IMR-90 (cell line): ENCODE data around the gene PCSK6. TPM values are rescaled to one million over a fixed set of nuclear protein-coding genes. Genes with fewer than 3 reads are reported as not detected.

Source experiments
- ATAC-seq: fragments of 200-7000 bp; cut with Tn5 transposase; 2 replicates; pipeline ENCODE4 v1.9.1; 2020; ENCODE audit warnings: low read depth, mild to moderate bottlenecking, moderate library complexity
- BruUV-seq: library from RNA; stranded (reverse); fragments of 400-500 nt; replicated peaks from 2 replicates; lab custom pipeline; 2021; lab: Mats Ljungman, UMichigan
- CTCF ChIA-PET: fragments of 300-600 bp; formaldehyde crosslinking; extraction: SDS; loops from one replicate; lab custom pipeline; 2021; ENCODE audit warnings: antibody characterized with exemption; lab: Yijun Ruan, JAX
- POLR2A ChIA-PET: fragments of 300-600 bp; sonication (Branson Sonifier 250); formaldehyde crosslinking; loops from one replicate; lab custom pipeline; 2022; ENCODE audit warnings: antibody characterized with exemption; ENCODE audit not compliant: unreplicated experiment; lab: Charles Lee
- DNase-seq: peaks from one replicate; pipeline ENCODE4 v3.0.0; 2013
- H2AFZ ChIP-seq: replicated peaks from 2 replicates; pipeline ENCODE3; 2013; ENCODE audit warnings: low read length, mild to moderate bottlenecking; ENCODE audit not compliant: poor library complexity
- H2AK5ac ChIP-seq: 2 replicates; pipeline ENCODE4 v1.6.1; 2013; ENCODE audit warnings: low read depth, low read length, inconsistent platforms
- H2AK9ac ChIP-seq: replicated peaks from 2 replicates; pipeline ENCODE3; 2013; ENCODE audit warnings: mild to moderate bottlenecking, low read depth, low read length, moderate library complexity; ENCODE audit not compliant: poor library complexity
- H2BK120ac ChIP-seq: 2 replicates; pipeline ENCODE4 v1.6.1; 2013; ENCODE audit warnings: low read depth, low read length, inconsistent platforms
- H2BK15ac ChIP-seq: 3 replicates; pipeline ENCODE4 v1.6.1; 2013; ENCODE audit warnings: low read depth, low read length, inconsistent platforms
- H2BK20ac ChIP-seq: 2 replicates; pipeline ENCODE4 v1.6.1; 2013; ENCODE audit warnings: low read depth, mild to moderate bottlenecking, inconsistent platforms, low read length, moderate library complexity
- H2BK5ac ChIP-seq: 2 replicates; pipeline ENCODE4 v1.6.1; 2013; ENCODE audit warnings: mild to moderate bottlenecking, low read depth, low read length, inconsistent platforms; ENCODE audit not compliant: poor library complexity, severe bottlenecking
- H3K14ac ChIP-seq: replicated peaks from 2 replicates; pipeline ENCODE4 v1.6.1; 2013; ENCODE audit warnings: low read depth, low read length, inconsistent platforms
- H3K18ac ChIP-seq: 2 replicates; pipeline ENCODE4 v1.6.1; 2013; ENCODE audit warnings: low read depth, low read length, control low read depth
- H3K23ac ChIP-seq: 2 replicates; pipeline ENCODE4 v1.6.1; 2013; ENCODE audit warnings: low read depth, low read length, inconsistent platforms
- H3K27ac ChIP-seq: 2 replicates; pipeline ENCODE4 v1.5.1; 2013; ENCODE audit warnings: mild to moderate bottlenecking, control low read depth, low read length; ENCODE audit not compliant: insufficient read depth
- H3K27me3 ChIP-seq: 2 replicates; pipeline ENCODE4 v1.6.1; 2013; ENCODE audit warnings: low read length; ENCODE audit not compliant: control insufficient read depth, insufficient read depth
- H3K36me3 ChIP-seq: 2 replicates; pipeline ENCODE4 v1.6.1; 2013; ENCODE audit warnings: low read length, mixed read lengths; ENCODE audit not compliant: control insufficient read depth, insufficient read depth
- H3K4ac ChIP-seq: 2 replicates; pipeline ENCODE4 v1.6.1; 2013; ENCODE audit warnings: low read depth, low read length, inconsistent platforms
- H3K4me1 ChIP-seq: 2 replicates; pipeline ENCODE4 v1.6.1; 2013; ENCODE audit warnings: low read length, mixed read lengths; ENCODE audit not compliant: control insufficient read depth, insufficient read depth
- H3K4me2 ChIP-seq: 2 replicates; pipeline ENCODE4 v1.6.1; 2013; ENCODE audit warnings: low read depth, mild to moderate bottlenecking, control low read depth, low read length, moderate library complexity
- H3K4me3 ChIP-seq: 2 replicates; pipeline ENCODE4 v1.5.1; 2013; ENCODE audit warnings: low read depth, mild to moderate bottlenecking, control low read depth, low read length, moderate library complexity; ENCODE audit not compliant: insufficient read depth
- H3K56ac ChIP-seq: 2 replicates; pipeline ENCODE4 v1.6.1; 2013; ENCODE audit warnings: low read length, inconsistent platforms; ENCODE audit not compliant: insufficient read depth; ENCODE audit errors: extremely low read depth
- H3K79me1 ChIP-seq, 2 experiments: 2 replicates each; pipeline ENCODE4 v1.6.1; 2013; ENCODE audit warnings: low read length in 2 of 2, inconsistent platforms in 1 of 2, low read depth in 1 of 2
- H3K9ac ChIP-seq: 2 replicates; pipeline ENCODE4 v1.6.1; 2013; ENCODE audit warnings: low read depth, low read length, control low read depth
- H3K9me1 ChIP-seq: 2 replicates; pipeline ENCODE4 v1.6.1; 2013; ENCODE audit warnings: low read length, inconsistent platforms; ENCODE audit not compliant: insufficient read depth
- H3K9me3 ChIP-seq: 2 replicates; pipeline ENCODE4 v1.6.1; 2013; ENCODE audit warnings: low read length; ENCODE audit not compliant: control insufficient read depth, insufficient read depth
- H4K20me1 ChIP-seq: 2 replicates; pipeline ENCODE4 v1.6.1; 2013; ENCODE audit warnings: low read length, inconsistent platforms; ENCODE audit not compliant: insufficient read depth
- H4K5ac ChIP-seq: 2 replicates; pipeline ENCODE4 v1.6.1; 2013; ENCODE audit warnings: mild to moderate bottlenecking, low read depth, low read length, control low read depth
- H4K8ac ChIP-seq, 2 experiments: 2 replicates each; pipeline ENCODE4 v1.6.1; 2013; ENCODE audit warnings: low read depth in 2 of 2, low read length in 2 of 2, control low read depth in 1 of 2, inconsistent platforms in 1 of 2
- H4K91ac ChIP-seq: 2 replicates; pipeline ENCODE4 v1.6.1; 2013; ENCODE audit warnings: low read depth, low read length, inconsistent platforms; ENCODE audit not compliant: insufficient read depth
- BHLHE40 ChIP-seq: fragments of 150-350 bp; IDR thresholded peaks from 2 replicates; pipeline ENCODE4 v1.6.1; 2016; ENCODE audit warnings: mild to moderate bottlenecking, low read depth, low read length
- CEBPB ChIP-seq: IDR thresholded peaks from 2 replicates; pipeline ENCODE4 v1.6.1; 2012; ENCODE audit warnings: low read depth, low read length, improper control_type of control experiment
- CHD1 ChIP-seq: IDR thresholded peaks from 2 replicates; pipeline ENCODE4 v1.6.1; 2012; ENCODE audit warnings: low read depth, low read length, improper control_type of control experiment
- ELK1 ChIP-seq: fragments of 150-350 bp; IDR thresholded peaks from 2 replicates; pipeline ENCODE4 v1.6.1; 2016; ENCODE audit warnings: low read depth, mild to moderate bottlenecking, low read length, moderate library complexity, borderline replicate concordance
- FOS ChIP-seq: fragments of 150-350 bp; IDR thresholded peaks from 2 replicates; pipeline ENCODE4 v1.6.1; 2016; ENCODE audit warnings: low read depth, low read length
- MAFK ChIP-seq: IDR thresholded peaks from 2 replicates; pipeline ENCODE4 v1.6.1; 2012; ENCODE audit warnings: low read depth, low read length, improper control_type of control experiment
- MAZ ChIP-seq: IDR thresholded peaks from 2 replicates; pipeline ENCODE4 v1.6.1; 2012; ENCODE audit warnings: low read depth, mild to moderate bottlenecking, low read length, improper control_type of control experiment, moderate library complexity, borderline replicate concordance
- MXI1 ChIP-seq: IDR thresholded peaks from 2 replicates; pipeline ENCODE4 v1.6.1; 2012; ENCODE audit warnings: low read depth, mild to moderate bottlenecking, low read length, moderate library complexity, borderline replicate concordance
- NFE2L2 ChIP-seq: fragments of 150-350 bp; IDR thresholded peaks from 2 replicates; pipeline ENCODE4 v1.6.1; 2016; ENCODE audit warnings: low read depth, mild to moderate bottlenecking, low read length
- POLR2A ChIP-seq: IDR thresholded peaks from 2 replicates; pipeline ENCODE4 v1.6.1; 2012; ENCODE audit warnings: mild to moderate bottlenecking, low read depth, low read length
- RAD21 ChIP-seq: IDR thresholded peaks from 2 replicates; pipeline ENCODE4 v1.6.1; 2012; ENCODE audit warnings: low read length, improper control_type of control experiment
- RCOR1 ChIP-seq: IDR thresholded peaks from 2 replicates; pipeline ENCODE4 v1.6.1; 2012; ENCODE audit warnings: mild to moderate bottlenecking, low read length, improper control_type of control experiment; ENCODE audit not compliant: insufficient replicate concordance
- RFX5 ChIP-seq: IDR thresholded peaks from 2 replicates; pipeline ENCODE4 v1.8.0; 2012; ENCODE audit warnings: low read depth, mild to moderate bottlenecking, low read length, moderate library complexity
- SMC3 ChIP-seq: fragments of 150-350 bp; IDR thresholded peaks from 2 replicates; pipeline ENCODE4 v1.6.1; 2016; ENCODE audit warnings: low read depth, mild to moderate bottlenecking, antibody characterized with exemption, low read length, moderate library complexity
- WGBS, 2 experiments: methylation state at CpG; one replicate each; pipeline versions ENCODE4 v1.1.5 to v1.1.7; 2013; ENCODE audit warnings: missing lambda C conversion rate in 2 of 2; ENCODE audit not compliant: insufficient read length in 1 of 2; ENCODE audit errors: extremely low coverage in 2 of 2; 5-methylcytosine and 5-hydroxymethylcytosine counted together
- dilution Hi-C: fragments of 300-500 bp; cut with HindIII; formaldehyde crosslinking; loops from one replicate; pipeline ENCODE4 v1.14.3; 2018; ENCODE audit warnings: low sequenced_read_pairs; ENCODE audit not compliant: unreplicated experiment
- in situ Hi-C: fragments of 300-500 bp; cut with MboI; formaldehyde crosslinking; loops from 3 replicates; pipeline ENCODE4 v1.14.3; 2019; ENCODE audit warnings: low sequenced_read_pairs, inconsistent platforms, mixed read lengths
- intact Hi-C: fragments of 100-400 bp; cut with micrococcal nuclease; formaldehyde crosslinking; loops from 2 replicates; pipeline ENCODE4 v1.10.0; 2022
- polyA plus RNA-seq, 3 experiments: library from polyadenylated mRNA; depleted of rRNA; stranded (reverse); fragments of >200 nt; gene quantifications; 2 replicates each; pipeline ENCODE4 v1.2.3, GENCODE V29; 2012; ENCODE audit warnings: low replicate concordance in 1 of 3
- total RNA-seq: library from RNA; depleted of rRNA; stranded (reverse); fragments of >200 nt; gene quantifications from 2 replicates; pipeline ENCODE4 v1.2.3, GENCODE V29; 2012
- TF ChIP-seq, protein P1 (sequence below): conservative IDR thresholded peaks from 2 replicates; pipeline ENCODE4 v1.5.1; 2012; ENCODE audit warnings: mild to moderate bottlenecking, low read depth, low read length, improper control_type of control experiment
- TF ChIP-seq, protein P2 (sequence below): fragments of 150-350 bp; IDR thresholded peaks from 2 replicates; pipeline ENCODE4 v1.6.1; 2017; ENCODE audit warnings: mild to moderate bottlenecking, antibody characterized with exemption, low read length, low read depth

The PCSK6 gene
- total and polyA plus RNA-seq, 2 of the 4 experiments (the other 2 are of a cell fraction) = not detected

DNA sequence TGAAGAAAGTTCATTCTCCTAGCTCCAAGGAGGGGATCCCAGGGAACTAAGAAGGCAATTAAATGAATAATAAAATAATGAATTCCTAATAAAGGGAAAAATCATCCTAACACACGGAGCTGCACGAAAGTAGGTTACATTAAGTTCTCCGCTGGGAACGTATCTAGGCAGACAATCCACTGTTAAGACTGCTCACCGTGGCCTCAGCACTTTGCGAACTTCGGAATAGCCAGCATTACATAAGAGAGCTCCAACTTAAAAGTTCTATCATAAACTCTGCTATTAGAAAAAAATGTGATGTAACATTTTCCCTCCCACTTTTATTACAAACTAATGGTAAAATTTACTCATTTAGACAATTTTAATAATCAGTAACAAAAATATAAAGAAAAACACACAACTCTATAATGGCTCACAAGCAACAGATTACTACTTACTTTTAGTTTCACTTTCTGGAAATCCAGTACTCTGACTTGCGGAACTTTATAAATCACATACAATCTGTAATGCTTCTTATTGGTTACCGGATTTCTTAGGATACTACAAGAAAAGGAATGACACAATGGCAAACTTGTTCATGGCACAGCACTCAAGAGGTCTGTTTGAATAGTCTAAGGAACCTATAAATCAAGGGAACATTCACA is 202.9 kb downstream of the PCSK6 start:
- H3K4me1 ChIP-seq = no peaks in the 10 kb centered on the region
- H4K8ac ChIP-seq = no peak overlapping the region
- H2BK5ac ChIP-seq = no peak overlapping the region
- H3K27me3 ChIP-seq = no peaks in the 10 kb centered on the region
- peaks cover 31 to 42% of the 10 kb centered on the region in 2 experiments for H3K79me1 ChIP-seq
- no peak overlapping the region for H2BK15ac ChIP-seq
- dilution Hi-C loops = no loop called here
- intact Hi-C loops = no loop called here
- H4K91ac ChIP-seq = no peak overlapping the region
- no peak overlapping the region for H3K4me2 ChIP-seq
- H3K9me1 ChIP-seq = no peaks in the 10 kb centered on the region
- no peak overlapping the region for H3K14ac ChIP-seq
- POLR2A ChIA-PET = no interaction called here
- H3K9me3 ChIP-seq = no peaks in the 10 kb centered on the region
- H2BK120ac ChIP-seq = no peak overlapping the region
- H2AK5ac ChIP-seq = no peak overlapping the region
- H2BK20ac ChIP-seq = no peak overlapping the region
- H3K23ac ChIP-seq = no peak overlapping the region
- DNase-seq = no peak
- H4K5ac ChIP-seq = no peak overlapping the region
- CTCF ChIA-PET = interaction anchor here (0.7 kb wide), 1 partner anchor 10 kb away, joined by 3 read pairs; no protein-coding TSS in a partner anchor
- H3K4ac ChIP-seq = no peak overlapping the region
- ATAC-seq = no peak
- TF ChIP-seq POLR2A (no peak), SMC3 (no peak), BHLHE40 (no peak), CEBPB (no peak), RFX5 (no peak), RCOR1 (no peak), FOS (no peak), MAZ (no peak), MXI1 (no peak), MAFK (no peak), RAD21 (no peak), ELK1 (no peak), CHD1 (no peak), NFE2L2 (no peak)
- TF ChIP-seq, protein P1, sequence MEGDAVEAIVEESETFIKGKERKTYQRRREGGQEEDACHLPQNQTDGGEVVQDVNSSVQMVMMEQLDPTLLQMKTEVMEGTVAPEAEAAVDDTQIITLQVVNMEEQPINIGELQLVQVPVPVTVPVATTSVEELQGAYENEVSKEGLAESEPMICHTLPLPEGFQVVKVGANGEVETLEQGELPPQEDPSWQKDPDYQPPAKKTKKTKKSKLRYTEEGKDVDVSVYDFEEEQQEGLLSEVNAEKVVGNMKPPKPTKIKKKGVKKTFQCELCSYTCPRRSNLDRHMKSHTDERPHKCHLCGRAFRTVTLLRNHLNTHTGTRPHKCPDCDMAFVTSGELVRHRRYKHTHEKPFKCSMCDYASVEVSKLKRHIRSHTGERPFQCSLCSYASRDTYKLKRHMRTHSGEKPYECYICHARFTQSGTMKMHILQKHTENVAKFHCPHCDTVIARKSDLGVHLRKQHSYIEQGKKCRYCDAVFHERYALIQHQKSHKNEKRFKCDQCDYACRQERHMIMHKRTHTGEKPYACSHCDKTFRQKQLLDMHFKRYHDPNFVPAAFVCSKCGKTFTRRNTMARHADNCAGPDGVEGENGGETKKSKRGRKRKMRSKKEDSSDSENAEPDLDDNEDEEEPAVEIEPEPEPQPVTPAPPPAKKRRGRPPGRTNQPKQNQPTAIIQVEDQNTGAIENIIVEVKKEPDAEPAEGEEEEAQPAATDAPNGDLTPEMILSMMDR = no peak
- TF ChIP-seq, protein P2, sequence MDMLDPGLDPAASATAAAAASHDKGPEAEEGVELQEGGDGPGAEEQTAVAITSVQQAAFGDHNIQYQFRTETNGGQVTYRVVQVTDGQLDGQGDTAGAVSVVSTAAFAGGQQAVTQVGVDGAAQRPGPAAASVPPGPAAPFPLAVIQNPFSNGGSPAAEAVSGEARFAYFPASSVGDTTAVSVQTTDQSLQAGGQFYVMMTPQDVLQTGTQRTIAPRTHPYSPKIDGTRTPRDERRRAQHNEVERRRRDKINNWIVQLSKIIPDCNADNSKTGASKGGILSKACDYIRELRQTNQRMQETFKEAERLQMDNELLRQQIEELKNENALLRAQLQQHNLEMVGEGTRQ = no peak
- in situ Hi-C loops = no loop called here
- H3K56ac ChIP-seq = no peak overlapping the region
- no peak overlapping the region for H2AFZ ChIP-seq
- no peak overlapping the region for H3K9ac ChIP-seq
- WGBS, 2 experiments = no CpG with 5 or more reads among the region's 9 CpGs
- no peak overlapping the region for H3K27ac ChIP-seq
- no TSS peak for BruUV-seq
- H4K20me1 ChIP-seq = peaks cover 23% of the 10 kb centered on the region
- H3K4me3 ChIP-seq = no peak overlapping the region
- no peak overlapping the region for H2AK9ac ChIP-seq
- no peak overlapping the region for H3K18ac ChIP-seq
- peaks cover 46% of the 10 kb centered on the region for H3K36me3 ChIP-seq
